ENCODE results near the gene AKAP7. TPM values are rescaled to one million over a fixed set of nuclear protein-coding genes. Genes with fewer than 3 reads are reported as not detected.
"Not testable (repeated sequence)": the region's sequence is repeated elsewhere in the genome, so short reads cannot be mapped to it uniquely, and the experiment has no call there.

Gene AKAP7
- 6.8 and 11.9 TPM in 2 replicates for total RNA-seq
- 9.1 and 14.3 TPM in 2 replicates for polyA plus RNA-seq

DNA sequence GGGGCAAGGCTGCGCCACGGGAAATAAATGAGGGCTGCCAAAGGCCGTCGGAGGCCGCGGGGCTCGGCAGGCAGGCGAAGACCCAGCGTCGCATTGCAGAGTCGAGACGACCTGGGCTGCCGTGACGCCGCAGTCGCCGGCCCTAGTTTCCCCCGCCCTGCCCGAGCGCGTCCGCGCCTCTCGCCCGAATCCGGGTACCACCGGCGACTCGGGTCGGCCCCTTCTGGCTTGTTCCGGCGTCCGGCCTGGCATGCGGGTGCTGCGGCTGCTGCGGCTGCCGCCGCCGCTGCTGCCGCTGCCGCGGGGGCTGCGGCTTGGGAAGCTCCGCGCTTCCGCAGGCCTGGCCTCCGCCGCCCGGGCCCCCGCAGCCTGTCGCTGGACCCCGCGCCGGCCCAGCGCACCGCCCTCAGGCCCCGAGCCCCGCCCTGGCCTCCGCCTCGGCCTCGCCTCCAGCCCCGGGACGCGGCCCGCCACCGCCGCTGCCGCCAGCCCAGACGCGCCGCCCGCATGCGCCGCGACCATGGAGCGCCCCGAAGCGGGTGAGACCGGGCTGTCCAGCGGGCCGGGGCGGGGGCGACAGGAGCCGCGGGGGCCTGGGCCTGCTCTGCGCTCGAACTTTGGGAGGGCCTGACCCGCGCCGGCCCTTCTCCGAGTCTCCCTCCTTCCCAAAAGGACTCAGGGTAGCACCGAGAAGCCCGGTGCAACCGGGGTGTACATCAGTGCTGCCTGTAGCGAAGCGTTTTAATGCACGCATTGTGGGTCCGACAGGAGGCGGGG, at the start of gene AKAP7:
Gene AKAP7 (plus strand): TSS at position 224 of the 777 bp plus-strand sequence. CDS start 297 bp downstream, at position 521.
- Histone ChIP-seq H3K9me3 (ENCODE audit: low read depth) (no peaks in the 10 kb centered on the region), H3K4me3 (peak within 1 kb of the TSS; percentile 35), H3K27me3 (no peaks in the 10 kb centered on the region), H3K4me1 (ENCODE audit: low read depth) (peaks cover 6% of the 10 kb centered on the region), H3K36me3 (no peaks in the 10 kb centered on the region), H3K27ac (peak within 1 kb of the TSS; percentile 31)
- peak; percentile 85 to 88 for DNase-seq (ENCODE audit: low read depth in 1 of 2, low spot score in 1 of 2)
- TF ChIP-seq, protein P1, sequence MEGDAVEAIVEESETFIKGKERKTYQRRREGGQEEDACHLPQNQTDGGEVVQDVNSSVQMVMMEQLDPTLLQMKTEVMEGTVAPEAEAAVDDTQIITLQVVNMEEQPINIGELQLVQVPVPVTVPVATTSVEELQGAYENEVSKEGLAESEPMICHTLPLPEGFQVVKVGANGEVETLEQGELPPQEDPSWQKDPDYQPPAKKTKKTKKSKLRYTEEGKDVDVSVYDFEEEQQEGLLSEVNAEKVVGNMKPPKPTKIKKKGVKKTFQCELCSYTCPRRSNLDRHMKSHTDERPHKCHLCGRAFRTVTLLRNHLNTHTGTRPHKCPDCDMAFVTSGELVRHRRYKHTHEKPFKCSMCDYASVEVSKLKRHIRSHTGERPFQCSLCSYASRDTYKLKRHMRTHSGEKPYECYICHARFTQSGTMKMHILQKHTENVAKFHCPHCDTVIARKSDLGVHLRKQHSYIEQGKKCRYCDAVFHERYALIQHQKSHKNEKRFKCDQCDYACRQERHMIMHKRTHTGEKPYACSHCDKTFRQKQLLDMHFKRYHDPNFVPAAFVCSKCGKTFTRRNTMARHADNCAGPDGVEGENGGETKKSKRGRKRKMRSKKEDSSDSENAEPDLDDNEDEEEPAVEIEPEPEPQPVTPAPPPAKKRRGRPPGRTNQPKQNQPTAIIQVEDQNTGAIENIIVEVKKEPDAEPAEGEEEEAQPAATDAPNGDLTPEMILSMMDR (IDR thresholded peaks at IDR 0.05; ENCODE audit: low read depth, low read length): no peak

DNA sequence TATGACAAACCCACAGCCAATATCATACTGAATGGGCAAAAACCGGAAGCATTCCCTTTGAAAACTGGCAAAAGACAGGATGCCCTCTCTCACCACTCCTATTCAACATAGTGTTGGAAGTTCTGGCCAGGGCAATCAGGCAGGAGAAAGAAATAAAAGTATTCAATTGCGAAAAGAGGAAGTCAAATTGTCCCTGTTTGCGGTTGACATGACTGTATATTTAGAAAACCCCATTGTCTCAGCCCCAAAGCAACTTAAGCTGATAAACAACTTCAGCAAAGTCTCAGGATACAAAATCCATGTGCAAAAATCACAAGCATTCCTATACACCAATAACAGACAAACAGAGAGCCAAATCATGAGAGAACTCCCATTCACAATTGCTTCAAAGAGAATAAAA, 44.9 kb upstream of the AKAP7 start:
- not testable (repeated sequence) for H3K27ac ChIP-seq; H3K27me3 ChIP-seq; H3K4me1 ChIP-seq (ENCODE audit: low read depth); H3K4me3 ChIP-seq; DNase-seq (ENCODE audit: low read depth in 1 of 2, low spot score in 1 of 2); H3K9me3 ChIP-seq (ENCODE audit: low read depth); H3K36me3 ChIP-seq

DNA sequence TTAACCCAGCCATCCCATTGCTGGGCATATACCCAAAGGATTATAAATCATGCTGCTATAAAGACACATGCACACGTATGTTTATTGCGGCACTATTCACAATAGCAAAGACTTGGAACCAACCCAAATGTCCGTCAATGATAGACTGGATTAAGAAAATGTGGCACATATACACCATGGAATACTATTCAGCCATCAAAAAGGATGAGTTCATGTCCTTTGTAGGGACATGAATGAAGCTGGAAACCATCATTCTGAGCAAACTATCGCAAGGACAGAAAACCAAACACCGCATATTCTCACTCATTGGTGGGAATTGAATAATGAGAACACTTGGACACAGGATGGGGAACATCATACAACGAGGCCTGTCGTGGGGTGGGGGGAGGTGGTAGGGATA, 43.3 kb upstream of the AKAP7 start:
- H3K27me3 ChIP-seq; H3K36me3 ChIP-seq; DNase-seq (ENCODE audit: low read depth in 1 of 2, low spot score in 1 of 2); H3K27ac ChIP-seq; H3K4me3 ChIP-seq; H3K4me1 ChIP-seq (ENCODE audit: low read depth); H3K9me3 ChIP-seq (ENCODE audit: low read depth): not testable (repeated sequence)

DNA sequence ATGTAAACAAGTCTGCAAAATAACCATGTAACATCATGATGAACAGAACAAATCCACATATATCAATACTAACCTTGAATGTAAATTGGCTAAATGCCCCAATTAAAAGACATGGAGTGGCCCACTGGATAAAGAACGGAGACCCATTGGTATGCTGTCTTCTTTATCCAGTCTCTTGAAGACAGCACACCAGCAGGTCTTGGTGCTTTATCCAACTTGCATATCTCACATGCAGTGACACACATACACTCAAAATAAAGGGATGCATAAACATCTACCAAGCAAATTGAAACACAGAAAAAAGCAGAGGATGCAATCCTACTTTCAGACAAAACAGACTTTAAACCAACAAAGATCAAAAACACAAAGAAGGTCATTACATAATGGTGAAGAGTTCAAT, 41.9 kb upstream of the AKAP7 start:
- H3K36me3 ChIP-seq: no peaks in the 10 kb centered on the region
- TF ChIP-seq, protein P1 (IDR thresholded peaks at IDR 0.05; ENCODE audit: low read depth, low read length): no peak
- H3K4me3 ChIP-seq: no peak overlapping the region
- H3K27ac ChIP-seq: no peak overlapping the region
- H3K9me3 ChIP-seq (ENCODE audit: low read depth): no peaks in the 10 kb centered on the region
- no peaks in the 10 kb centered on the region for H3K27me3 ChIP-seq
- H3K4me1 ChIP-seq (ENCODE audit: low read depth): no peaks in the 10 kb centered on the region
- no peak for DNase-seq (ENCODE audit: low read depth in 1 of 2, low spot score in 1 of 2)

DNA sequence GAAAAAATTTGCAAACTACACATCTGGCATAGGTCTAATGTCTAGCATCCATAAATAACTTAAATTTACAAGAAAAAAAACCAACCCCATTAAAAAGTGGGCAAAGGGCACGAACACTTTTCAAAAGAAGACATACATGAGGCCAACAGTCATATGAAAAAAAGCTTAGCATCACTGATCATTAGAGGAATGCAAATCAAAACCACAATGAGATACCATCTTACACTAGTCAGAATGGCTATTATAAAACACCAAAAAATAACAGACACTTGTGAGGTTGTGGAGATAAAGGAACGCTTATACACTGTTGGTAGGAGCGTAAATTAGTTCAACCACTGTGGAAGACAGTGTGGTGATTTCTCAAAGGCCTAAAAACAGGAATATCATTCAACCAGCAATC, 38.5 kb upstream of the AKAP7 start:
- no peaks in the 10 kb centered on the region for H3K9me3 ChIP-seq (ENCODE audit: low read depth)
- H3K27ac ChIP-seq: no peak overlapping the region
- no peaks in the 10 kb centered on the region for H3K27me3 ChIP-seq
- DNase-seq (ENCODE audit: low read depth in 1 of 2, low spot score in 1 of 2): no peak
- no peaks in the 10 kb centered on the region for H3K36me3 ChIP-seq
- no peak overlapping the region for H3K4me3 ChIP-seq
- TF ChIP-seq, protein P1 (IDR thresholded peaks at IDR 0.05; ENCODE audit: low read depth, low read length): no peak
- no peaks in the 10 kb centered on the region for H3K4me1 ChIP-seq (ENCODE audit: low read depth)

DNA sequence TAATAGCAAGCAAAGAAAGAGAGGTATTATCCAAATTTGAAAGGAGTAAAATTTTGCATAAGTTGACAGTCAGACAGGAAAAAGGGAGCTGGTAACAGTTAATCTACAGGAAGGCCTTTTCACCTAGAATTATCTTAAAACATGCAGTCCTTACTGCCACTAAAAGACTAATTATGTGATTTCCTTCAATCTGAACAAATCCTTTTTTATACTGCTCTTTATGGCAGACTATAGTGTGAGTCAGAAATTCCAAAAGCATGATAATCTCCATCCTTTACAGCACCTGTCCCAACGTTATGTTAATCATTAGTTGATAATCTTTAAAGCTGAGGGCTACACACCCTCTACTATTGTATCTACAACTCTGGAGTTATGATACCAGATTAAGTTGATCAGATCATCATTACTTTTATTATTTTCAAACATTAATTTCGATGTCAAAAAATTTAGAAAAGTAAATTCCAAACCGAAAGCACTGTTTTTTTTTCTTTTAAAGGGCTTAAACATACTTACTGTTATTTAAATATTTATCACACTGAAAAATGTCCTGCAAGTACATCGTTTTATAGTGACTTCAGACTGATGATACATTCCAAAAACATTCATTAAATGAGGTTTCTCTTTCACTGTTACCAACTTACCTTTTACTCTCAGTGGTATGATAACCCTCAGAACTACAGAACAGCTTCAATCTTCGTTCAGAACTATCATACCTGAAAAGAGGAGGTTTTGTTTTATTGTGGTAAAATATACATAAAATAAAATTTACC, 33.2 kb upstream of the AKAP7 start:
- H3K4me1 ChIP-seq (ENCODE audit: low read depth): no peaks in the 10 kb centered on the region
- H3K27ac ChIP-seq: no peak overlapping the region
- TF ChIP-seq, protein P1 (IDR thresholded peaks at IDR 0.05; ENCODE audit: low read depth, low read length): no peak

More for the DNA sequence above, 33.2 kb upstream of the AKAP7 start:
- no peak overlapping the region for H3K4me3 ChIP-seq
- H3K27me3 ChIP-seq: no peaks in the 10 kb centered on the region
- H3K36me3 ChIP-seq: no peaks in the 10 kb centered on the region
- no peak for DNase-seq (ENCODE audit: low read depth in 1 of 2, low spot score in 1 of 2)
- H3K9me3 ChIP-seq (ENCODE audit: low read depth): no peaks in the 10 kb centered on the region
